Mammary epithelial cell (primary cell): Measurements from ENCODE around the gene GKN2.

Experiments
- CTCF ChIP-seq, 2 donors: IDR thresholded peaks in 1 of 2; conservative IDR thresholded peaks in 1 of 2; 2 replicates each; pipeline ENCODE4 v1.5.1; 2011 to 2012; ENCODE audit warnings: inconsistent platforms in 2 of 2, low read length in 2 of 2, mild to moderate bottlenecking in 2 of 2, control low read depth in 1 of 2, low read depth in 1 of 2; ENCODE audit not compliant: insufficient read depth in 1 of 2; ENCODE audit errors: extremely low read depth in 1 of 2
- EZH2 ChIP-seq: IDR thresholded peaks from 2 replicates; pipeline ENCODE4 v1.6.1; 2012; ENCODE audit warnings: low read length, inconsistent platforms, borderline replicate concordance

DNA sequence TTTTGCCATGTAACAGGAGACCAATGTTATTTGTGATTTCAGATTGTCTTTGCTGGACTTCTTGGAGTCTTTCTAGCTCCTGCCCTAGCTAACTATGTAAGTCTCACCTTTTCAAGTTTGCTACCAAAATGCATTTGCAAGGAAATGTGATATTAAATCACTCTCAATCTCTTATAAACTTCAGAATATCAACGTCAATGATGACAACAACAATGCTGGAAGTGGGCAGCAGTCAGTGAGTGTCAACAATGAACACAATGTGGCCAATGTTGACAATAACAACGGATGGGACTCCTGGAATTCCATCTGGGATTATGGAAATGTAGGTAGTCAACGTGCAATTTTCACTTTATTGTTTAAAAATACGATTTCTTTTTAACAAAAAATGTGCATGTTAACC is 24.8 kb upstream of the GKN2 start:
- TF ChIP-seq CTCF (conservative IDR thresholded peaks at IDR 0.05 in 1 of 2, IDR thresholded peaks at IDR 0.05 in 1 of 2; ENCODE audit: extremely low read depth in 1 of 2, insufficient read depth in 1 of 2, low read depth in 1 of 2, low read length in 2 of 2), result no peak
- TF ChIP-seq EZH2, result no peak
